ENCODE data around the gene RABIF. TPM values are rescaled to one million over a fixed set of nuclear protein-coding genes. Genes with fewer than 3 reads are reported as not detected.

The RABIF gene
- total RNA-seq, 2 donors from 2014 or later: 8.1 to 8.8 TPM

DNA sequence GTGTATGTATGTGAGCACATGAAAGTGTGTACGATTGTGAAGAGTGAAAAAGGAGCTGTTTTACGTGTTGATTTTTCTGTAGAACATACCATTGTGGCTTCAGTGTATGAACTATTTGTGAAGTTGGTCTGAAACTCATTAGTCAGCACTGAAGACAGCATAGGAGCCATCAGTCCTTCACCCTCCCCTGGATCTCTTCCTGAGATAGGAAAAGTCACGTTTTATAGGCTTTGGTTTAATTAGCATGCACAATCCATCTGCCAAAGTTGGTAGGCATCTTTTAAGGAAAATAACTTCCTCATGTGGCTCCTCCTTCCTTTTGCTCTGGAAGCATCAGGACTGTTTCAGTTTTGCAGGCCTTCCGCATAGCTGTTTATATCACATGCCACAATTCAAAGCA is 1.4 kb upstream of the RABIF start:
- ATAC-seq (no peak), DNase-seq (ENCODE audit: low spot score in 2 of 2) (no peak)
- no peak overlapping the region for H3K27ac Mint-ChIP-seq
- no peaks in the 10 kb centered on the region for H3K9me3 Mint-ChIP-seq
- H3K36me3 Mint-ChIP-seq: peaks cover 0 to 17% of the 10 kb centered on the region in 2 donors

DNA sequence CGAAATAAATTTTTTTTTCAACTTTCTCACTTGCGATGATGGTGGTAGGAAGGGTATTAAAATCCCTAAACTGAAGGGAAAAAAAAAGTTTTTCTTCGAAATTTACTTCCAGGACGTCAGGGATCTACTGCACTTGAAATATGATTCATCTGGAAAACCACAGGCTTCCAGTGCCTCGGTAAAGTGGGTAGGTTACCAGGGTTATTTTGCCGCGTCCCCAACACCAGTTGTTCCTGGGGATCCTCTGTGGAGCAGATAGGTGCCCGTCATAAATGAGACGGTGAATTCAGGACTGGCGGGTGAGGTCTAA is 773 bp downstream of the RABIF start:
- H3K36me3 Mint-ChIP-seq: peaks cover 0 to 12% of the 10 kb centered on the region in 2 donors
- DNase-seq (ENCODE audit: low spot score in 2 of 2) (no peak), ATAC-seq (peak in 1 of 2 donors; percentile 37)
- H3K9me3 Mint-ChIP-seq: no peaks in the 10 kb centered on the region
- H3K27ac Mint-ChIP-seq: peak overlapping the region; percentile 88 to 93

DNA sequence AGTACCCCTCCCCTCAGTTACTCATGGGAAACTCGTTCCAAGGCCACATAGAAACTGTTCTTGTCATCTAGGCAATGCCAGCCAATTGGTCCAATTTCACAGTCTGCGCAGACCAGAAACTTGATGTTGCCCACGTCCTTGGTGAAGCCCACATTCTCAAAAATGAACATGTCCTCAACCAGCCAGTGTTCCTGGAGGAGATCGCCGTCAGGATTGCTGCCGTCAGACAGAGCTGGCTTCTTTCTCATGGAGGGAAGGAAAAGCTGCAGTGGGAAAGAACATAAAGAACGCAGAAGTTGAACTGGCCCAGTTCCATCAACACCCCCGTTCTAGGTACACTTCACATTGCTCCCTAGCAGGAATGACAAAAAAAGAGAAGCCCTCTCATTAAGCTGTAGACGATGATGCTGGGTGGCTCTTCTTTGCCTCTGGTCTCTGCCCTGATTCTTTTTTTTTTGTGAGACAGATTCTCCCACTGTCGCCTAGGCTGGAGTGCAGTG is 7.9 kb downstream of the RABIF start:
- H3K27ac Mint-ChIP-seq: no peak overlapping the region
- no peak for ATAC-seq
- peaks cover 6% of the 10 kb centered on the region in 2 donors for H3K36me3 Mint-ChIP-seq
- H3K9me3 Mint-ChIP-seq: no peaks in the 10 kb centered on the region
- DNase-seq (ENCODE audit: low spot score in 2 of 2): no peak

DNA sequence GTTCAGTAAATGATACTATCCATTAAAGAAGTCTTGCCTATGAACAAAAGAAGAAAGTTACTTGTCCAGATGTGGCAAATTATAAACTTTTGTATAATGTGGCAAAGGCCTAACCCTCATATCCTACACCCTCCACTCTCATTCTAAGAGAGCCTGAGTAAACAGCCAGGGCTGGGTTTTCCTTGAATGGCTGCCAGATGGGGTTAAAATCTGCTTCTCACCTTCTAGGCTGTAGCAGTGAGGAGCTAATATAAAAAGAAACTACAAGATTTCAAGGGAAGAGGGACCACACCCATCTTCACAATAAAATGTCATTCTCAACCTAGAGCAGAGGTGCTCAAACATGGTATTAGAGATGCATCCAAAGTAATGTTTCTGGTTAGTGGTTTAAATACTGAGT is 8.9 kb downstream of the RABIF start:
- Mint-ChIP-seq H3K36me3 (peaks cover 6% of the 10 kb centered on the region in 2 donors), H3K9me3 (no peaks in the 10 kb centered on the region), H3K27ac (peak overlapping the region in 1 of 2 donors; percentile 26)
- DNase-seq (ENCODE audit: low spot score in 2 of 2) (no peak), ATAC-seq (no peak)

DNA sequence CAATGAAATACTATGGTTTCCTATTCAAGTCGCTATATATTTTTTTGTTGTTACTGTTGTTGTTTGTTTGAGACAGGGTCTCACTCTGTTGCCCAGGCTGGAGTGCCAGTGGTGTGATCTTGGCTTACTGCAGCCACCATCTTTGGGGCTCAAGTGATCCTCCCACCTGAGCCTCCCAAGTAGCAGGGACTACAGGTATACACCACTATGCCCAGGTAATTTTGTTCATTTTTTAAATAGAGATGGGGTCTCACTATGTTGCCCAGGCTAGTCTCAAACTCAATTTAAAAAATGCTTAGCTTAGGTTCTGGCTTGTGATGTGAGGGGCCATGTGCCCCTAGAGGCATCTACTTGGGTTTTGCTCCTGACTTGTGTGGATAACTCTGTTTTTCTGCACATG is 9.8 kb downstream of the RABIF start:
- Mint-ChIP-seq H3K9me3 (no peaks in the 10 kb centered on the region), H3K27ac (no peak overlapping the region), H3K36me3 (peaks cover 6% of the 10 kb centered on the region in 2 donors)
- ATAC-seq (no peak), DNase-seq (ENCODE audit: low spot score in 2 of 2) (no peak)

DNA sequence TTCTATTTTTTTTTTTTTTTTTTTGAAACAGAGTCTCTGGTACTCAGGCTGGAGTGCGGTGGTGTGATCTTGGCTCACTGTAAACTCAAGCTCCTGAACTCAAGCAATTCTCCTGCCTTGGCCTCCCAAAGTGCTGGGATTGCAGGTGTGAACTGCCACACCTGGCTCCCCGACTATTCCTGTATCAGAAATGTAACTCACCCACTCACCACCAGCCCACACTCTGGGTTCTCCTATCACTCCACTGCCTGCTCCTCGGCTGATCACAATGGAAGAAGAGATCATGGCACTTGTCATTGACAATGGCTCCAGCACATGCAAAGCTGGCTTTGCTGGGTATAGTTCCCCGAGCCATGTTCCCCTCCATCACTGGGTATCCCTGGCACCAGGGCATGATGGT is 15.9 kb downstream of the RABIF start:
- DNase-seq (ENCODE audit: low spot score in 2 of 2) (no peak), ATAC-seq (no peak)
- Mint-ChIP-seq H3K36me3 (no peaks in the 10 kb centered on the region), H3K9me3 (no peaks in the 10 kb centered on the region), H3K27ac (peak overlapping the region in 1 of 2 donors; percentile 29)

DNA sequence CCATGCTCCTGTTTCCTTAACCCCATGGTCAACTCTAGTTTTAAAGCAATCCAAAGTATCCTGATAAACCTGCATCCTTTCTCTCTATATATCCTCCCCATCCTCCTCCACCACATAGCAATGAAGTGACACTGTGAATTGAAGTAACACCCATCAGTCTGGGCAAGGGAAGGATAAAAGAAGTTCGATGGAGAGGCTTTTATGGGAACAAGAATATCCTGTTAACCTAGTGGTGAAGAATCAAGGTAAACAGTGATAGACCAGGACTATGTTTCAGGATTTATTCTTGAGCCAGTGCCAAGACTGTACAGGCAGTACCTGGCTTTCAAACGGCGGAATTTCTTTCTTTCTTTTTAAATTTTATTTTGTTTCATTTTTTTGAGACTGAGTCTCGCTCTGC is 17.6 kb downstream of the RABIF start:
- H3K36me3 Mint-ChIP-seq: no peaks in the 10 kb centered on the region
- no peaks in the 10 kb centered on the region for H3K9me3 Mint-ChIP-seq
- no peak for ATAC-seq
- no peak for DNase-seq (ENCODE audit: low spot score in 2 of 2)
- no peak overlapping the region for H3K27ac Mint-ChIP-seq

DNA sequence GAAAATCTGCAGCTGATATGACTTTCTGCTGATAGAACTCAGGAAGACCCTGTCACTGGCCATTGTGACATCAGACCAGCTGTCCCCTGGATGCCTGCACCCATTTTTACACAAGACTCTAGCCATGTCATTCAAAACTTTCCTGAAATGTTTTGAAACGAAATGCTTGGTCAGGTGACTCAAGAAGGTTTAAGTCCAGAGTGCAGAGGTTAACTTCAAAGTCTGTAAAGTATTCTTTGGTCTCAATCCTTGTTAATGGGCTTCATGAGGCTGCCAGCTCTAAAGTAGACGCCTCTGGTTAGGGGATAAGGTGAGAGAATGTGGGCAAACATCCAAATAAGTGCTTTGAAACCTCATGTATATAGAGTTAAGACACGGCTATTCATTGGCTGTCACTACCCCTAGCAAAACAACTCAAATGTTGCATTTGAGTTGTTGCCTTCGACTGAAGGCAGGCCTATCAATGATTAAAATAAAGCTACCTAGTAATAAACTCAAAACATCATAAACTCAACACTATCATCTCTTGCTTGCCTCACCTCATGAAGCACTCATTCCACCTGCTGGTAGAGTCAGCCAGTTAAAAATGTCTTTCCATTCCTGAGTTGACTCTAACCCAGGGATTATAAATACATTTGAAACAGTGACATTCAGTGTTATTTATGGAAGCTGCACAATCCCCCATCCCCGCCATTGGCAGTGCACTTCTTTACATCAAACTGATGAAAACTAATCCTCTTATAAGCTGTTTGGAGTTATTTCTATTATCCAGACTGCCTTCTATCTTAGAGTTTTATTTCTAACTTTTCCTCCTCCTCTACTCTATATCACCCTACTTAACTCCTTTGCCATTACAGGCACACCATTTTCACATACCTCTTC is 26.0 kb downstream of the RABIF start:
- DNase-seq (ENCODE audit: low spot score in 2 of 2) (no peak), ATAC-seq (no peak)
- no peaks in the 10 kb centered on the region for H3K36me3 Mint-ChIP-seq
- H3K27ac Mint-ChIP-seq: no peak overlapping the region
- H3K9me3 Mint-ChIP-seq: no peaks in the 10 kb centered on the region

DNA sequence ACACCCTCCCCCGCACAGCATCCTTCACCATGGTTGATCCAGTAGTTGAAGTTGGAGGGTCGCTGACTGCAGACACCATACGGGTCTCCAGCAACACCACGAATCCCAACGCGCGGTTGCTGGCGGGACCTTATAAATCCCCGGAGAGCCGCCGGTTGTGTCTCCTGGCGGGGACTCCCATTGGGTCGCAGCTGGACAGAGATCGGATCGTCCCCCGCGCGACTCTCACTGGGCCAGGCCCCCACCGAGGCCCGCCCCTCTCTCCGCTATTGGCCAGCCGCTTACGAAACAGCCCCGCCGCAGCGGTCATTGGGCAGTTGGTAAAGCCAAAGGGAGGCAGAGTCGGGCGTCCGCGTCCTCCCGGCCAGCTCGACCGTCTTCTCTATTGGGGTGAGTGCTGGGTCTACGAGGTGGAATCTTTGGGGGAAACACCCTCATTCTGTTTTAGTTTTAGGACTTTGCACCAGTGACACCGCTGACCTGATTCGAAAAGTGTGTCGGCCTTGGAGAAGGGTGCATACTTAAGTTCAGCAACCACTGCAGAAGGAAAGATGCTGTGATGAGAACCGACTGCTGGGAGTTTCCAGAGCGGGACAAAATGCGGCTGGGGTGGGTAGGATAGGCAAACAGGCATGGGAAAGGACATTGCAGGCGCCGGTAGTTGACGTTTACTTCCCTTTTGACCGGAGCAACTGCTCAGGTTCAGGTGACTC is 27.4 kb downstream of the RABIF start:
- H3K9me3 Mint-ChIP-seq: no peaks in the 10 kb centered on the region
- ATAC-seq (peak; percentile 86 to 97), DNase-seq (ENCODE audit: low spot score in 2 of 2) (peak in 1 of 2 donors; percentile 70)
- H3K27ac Mint-ChIP-seq: no peak overlapping the region
- H3K36me3 Mint-ChIP-seq: no peaks in the 10 kb centered on the region

DNA sequence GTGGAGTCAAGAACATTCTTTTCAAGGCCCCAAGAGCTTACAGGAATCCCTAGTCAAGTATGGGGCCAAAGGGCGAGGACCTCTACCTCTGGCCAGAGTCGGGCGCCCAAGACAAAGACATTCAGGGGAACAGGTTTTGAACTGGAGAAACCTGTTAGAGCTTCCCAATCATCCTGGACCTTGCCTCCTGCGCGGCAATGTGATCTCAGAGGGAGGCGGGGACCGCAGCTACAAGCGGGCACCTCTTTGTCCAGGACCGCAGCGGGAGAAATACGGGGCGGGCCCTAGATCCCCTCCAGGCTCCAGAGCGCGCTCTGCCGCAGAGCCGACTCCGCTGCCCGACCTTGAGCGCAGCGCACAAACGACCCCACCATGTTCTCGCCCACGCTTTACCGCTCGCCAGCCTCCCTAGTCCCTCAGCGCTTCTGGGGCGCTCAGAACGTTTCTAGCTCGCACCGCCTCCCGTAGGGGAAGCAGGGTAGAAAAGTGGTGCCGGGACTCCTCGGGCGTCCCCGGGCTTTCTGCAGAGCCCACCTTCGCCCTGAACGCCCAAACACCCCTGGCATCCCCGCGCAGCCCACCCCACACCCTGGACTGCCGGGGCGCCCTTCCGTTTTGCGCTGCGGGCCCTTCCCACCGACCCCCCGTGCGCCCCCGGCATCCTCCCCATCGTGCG is 28.1 kb downstream of the RABIF start:
- peak; percentile 55 to 56 for ATAC-seq
- DNase-seq (ENCODE audit: low spot score in 2 of 2): peak in 1 of 2 donors; percentile 34
- Mint-ChIP-seq H3K27ac (no peak overlapping the region), H3K36me3 (no peaks in the 10 kb centered on the region), H3K9me3 (no peaks in the 10 kb centered on the region)

DNA sequence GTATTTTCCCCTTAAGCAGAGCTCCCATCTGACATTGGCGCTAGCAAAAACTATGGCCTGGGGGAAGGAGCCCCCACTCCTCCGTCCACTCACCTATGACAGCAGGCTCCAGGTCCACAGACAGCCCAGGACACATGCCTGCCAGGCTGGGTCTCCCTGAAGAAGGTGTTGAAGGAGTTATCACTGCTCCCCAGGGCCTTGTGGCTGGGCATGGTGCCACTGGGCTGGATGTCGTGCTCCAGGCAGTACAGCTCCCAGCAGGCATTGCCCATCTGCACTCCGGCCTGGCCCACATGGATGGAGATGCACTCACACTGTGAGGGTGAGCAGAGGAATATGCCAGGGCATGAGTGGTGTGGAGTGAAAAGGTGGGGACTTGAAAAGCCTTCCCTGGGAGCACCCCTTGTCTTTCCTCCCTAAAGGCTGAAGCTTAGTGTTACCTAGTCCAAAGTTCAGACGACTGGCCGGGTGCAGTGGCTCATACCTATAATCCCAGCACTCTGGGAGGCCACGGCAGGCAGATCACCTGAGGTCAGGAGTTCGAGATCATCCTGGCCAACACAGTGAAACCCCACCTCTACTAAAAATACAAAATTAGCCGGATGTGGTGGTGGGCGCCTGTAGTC is 30.0 kb downstream of the RABIF start:
- no peaks in the 10 kb centered on the region for H3K9me3 Mint-ChIP-seq
- no peak overlapping the region for H3K27ac Mint-ChIP-seq
- H3K36me3 Mint-ChIP-seq: no peaks in the 10 kb centered on the region
- ATAC-seq (no peak), DNase-seq (ENCODE audit: low spot score in 2 of 2) (no peak)

DNA sequence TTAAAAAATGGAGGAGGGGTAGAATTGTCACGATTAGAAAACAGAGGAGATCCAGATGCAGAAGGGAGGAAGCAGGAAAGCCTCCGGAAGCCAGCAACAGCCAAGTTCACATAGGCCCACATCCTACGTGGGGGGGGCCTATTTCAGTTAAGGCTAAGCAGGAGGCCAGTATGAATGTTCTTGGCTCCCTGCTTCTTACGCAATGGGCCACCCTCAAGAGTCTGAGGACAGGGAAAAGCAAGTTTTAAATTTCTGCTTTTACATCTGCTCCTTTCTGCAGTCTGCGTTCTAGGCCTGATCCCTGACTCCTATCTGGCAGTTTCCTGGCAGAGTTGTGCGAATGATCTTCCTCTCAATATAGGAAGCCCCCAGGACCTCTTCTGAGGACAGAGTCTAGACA is 30.6 kb downstream of the RABIF start:
- no peaks in the 10 kb centered on the region for H3K9me3 Mint-ChIP-seq
- H3K27ac Mint-ChIP-seq: no peak overlapping the region
- ATAC-seq (no peak), DNase-seq (ENCODE audit: low spot score in 2 of 2) (no peak)
- H3K36me3 Mint-ChIP-seq: no peaks in the 10 kb centered on the region

DNA sequence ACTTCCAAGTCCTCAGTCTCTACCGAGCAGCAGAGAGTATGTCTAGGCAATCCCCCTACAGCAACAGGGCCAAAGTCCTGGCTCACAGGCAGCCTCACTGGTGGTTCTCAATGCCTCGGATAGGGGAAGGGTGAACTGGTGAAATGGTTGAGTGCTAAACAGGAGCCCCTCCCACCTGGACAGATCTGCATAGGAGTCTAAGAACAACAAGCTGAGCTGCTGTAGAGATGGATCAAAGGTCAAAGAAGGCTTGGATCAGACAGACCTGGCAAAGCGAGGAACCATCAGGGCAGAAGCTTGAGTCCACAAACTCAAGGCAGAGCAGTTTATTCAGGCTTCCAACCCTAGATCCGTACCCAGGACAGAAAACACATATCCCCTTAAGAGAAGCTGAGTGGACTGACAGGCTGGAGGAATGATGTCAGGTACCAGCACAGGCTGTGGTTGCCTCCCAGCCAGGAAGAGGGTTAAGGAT is 31.8 kb downstream of the RABIF start:
- Mint-ChIP-seq H3K9me3 (no peaks in the 10 kb centered on the region), H3K36me3 (no peaks in the 10 kb centered on the region), H3K27ac (no peak overlapping the region)
- DNase-seq (ENCODE audit: low spot score in 2 of 2) (no peak), ATAC-seq (no peak)

DNA sequence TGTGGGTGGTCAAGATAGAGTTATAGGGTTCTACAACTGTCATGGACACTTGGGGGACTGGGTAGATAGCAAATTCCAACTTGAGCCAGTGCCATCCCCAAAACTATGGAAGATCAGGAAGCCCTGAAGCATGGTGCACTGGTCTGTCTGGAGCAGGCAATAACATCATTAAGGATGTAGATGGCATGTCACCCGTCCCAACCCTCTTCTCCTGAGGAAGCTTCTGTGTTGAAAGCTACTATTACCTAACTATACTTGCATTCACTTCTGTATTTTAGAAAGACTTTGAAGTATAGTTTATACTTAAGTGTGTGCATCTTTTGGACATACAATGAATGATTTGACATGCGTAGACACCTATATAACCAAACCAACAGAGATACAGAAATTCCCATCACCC is 32.9 kb downstream of the RABIF start:
- Mint-ChIP-seq H3K9me3 (no peaks in the 10 kb centered on the region), H3K36me3 (no peaks in the 10 kb centered on the region), H3K27ac (no peak overlapping the region)
- DNase-seq (ENCODE audit: low spot score in 2 of 2) (no peak), ATAC-seq (no peak)

DNA sequence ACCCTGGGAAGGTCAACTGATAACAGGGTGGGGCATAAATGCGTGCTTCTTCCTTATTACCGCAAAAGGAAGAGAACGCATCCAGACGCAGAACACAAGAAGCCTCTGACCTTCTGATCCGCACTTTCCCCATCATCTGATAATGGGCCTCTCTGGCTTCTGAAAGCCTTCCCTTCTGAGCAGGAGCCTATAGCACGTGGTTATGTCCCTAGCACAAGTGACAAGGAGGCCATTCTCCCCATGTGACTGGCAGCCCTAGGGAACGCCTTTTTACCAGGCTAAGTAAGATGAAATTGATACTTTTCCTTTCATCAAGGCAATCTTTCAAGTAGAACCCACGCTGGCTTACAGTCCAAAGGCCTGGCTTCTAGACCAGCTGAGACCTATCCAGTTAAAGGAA is 34.2 kb downstream of the RABIF start:
- ATAC-seq: no peak
- no peak overlapping the region for H3K27ac Mint-ChIP-seq
- no peak for DNase-seq (ENCODE audit: low spot score in 2 of 2)
- H3K36me3 Mint-ChIP-seq: no peaks in the 10 kb centered on the region
- H3K9me3 Mint-ChIP-seq: no peaks in the 10 kb centered on the region

DNA sequence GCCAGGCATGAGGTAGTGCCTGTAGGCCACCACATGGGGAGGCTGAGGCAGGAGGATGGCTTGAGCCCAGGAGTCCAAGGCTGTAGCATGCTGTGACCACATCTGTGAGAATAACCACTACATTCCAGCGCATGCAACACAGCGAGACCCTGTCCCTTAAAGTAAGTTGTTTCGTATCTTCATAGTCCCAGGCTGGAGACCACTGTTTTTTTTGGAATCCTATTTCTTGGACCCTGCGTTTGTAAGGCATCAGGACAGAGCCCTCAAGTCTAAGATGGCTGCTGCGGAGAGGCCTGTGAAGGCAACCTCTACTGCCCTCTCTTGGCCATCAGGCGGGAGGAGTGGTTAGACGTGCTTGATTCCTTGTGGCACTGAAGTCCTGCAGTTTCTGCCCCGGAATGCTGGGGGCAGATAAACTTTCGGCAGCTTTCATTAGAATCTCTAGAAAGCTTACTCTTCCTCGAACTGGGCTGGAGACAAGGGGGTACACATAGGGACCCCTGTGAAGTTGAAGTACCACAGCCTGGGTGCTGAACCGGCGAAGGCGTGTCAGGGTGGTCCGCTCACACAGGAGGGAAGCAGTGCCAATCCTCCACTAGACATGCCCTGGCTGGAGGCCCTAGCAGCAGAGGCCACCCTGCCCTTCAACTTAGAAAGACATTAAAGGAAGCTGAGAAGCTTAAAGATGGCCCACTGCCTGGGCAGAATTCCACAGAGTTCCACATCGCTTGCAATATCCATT is 36.6 kb downstream of the RABIF start:
- Mint-ChIP-seq H3K9me3 (no peaks in the 10 kb centered on the region), H3K27ac (no peak overlapping the region), H3K36me3 (no peaks in the 10 kb centered on the region)
- DNase-seq (ENCODE audit: low spot score in 2 of 2): peak in 1 of 2 donors; percentile 46
- ATAC-seq: peak; percentile 82 to 91
